HepG2 (cell line): Measurements from ENCODE around the gene TMIGD3. TPM values are rescaled to one million over a fixed set of nuclear protein-coding genes. Genes with fewer than 3 reads are reported as not detected.

Source experiments
- ATAC-seq: fragments of 200-7000 bp; cut with Tn5 transposase; 3 replicates; pipeline ENCODE4 v1.9.1; 2020; ENCODE audit warnings: mild to moderate bottlenecking, moderate library complexity
- BruUV-seq: library from RNA; stranded (reverse); fragments of 400-500 nt; replicated peaks from 2 replicates; lab custom pipeline; 2021; lab: Mats Ljungman, UMichigan
- CTCF ChIA-PET: fragments of 300-600 bp; formaldehyde crosslinking; extraction: SDS; loops from one replicate; lab custom pipeline; 2021; ENCODE audit warnings: low total read pairs, inconsistent platforms, low intra/inter-chr PET ratio; lab: Yijun Ruan, JAX
- POLR2A ChIA-PET: fragments of 350-600 bp; sonication (Branson Sonifier 250); formaldehyde crosslinking; loops from one replicate; lab custom pipeline; 2020; ENCODE audit warnings: antibody characterized with exemption, inconsistent platforms; lab: Yijun Ruan, JAX
- DNase-seq: peaks from one replicate; pipeline ENCODE4 v3.0.0-alpha.2; 2015; ENCODE audit warnings: low spot score
- FAIRE-seq: peaks from 3 replicates; lab custom pipeline; 2011; peaks lifted over from hg19 to GRCh38; lab: Jason Lieb, UNC
- H2AFZ ChIP-seq: one replicate; pipeline ENCODE4 v1.6.1; 2011; ENCODE audit warnings: low read length, inconsistent platforms
- H3K27ac ChIP-seq: fragments of 300-600 bp; 3 replicates; pipeline ENCODE4 v1.8.0; 2011; ENCODE audit warnings: mixed run types, mild to moderate bottlenecking, mixed read lengths, low read length, inconsistent platforms; ENCODE audit not compliant: insufficient read depth; ENCODE audit errors: extremely low read length
- H3K27me3 ChIP-seq, 2 experiments: fragments of 200-600 bp in 1 of 2; 2 replicates in 1 of 2; 3 replicates in 1 of 2; pipeline versions ENCODE4 v1.6.0 to v1.8.0; 2011; ENCODE audit warnings: low read length in 2 of 2, mild to moderate bottlenecking in 2 of 2, moderate library complexity in 2 of 2, inconsistent platforms in 1 of 2; ENCODE audit not compliant: insufficient read depth in 2 of 2, control insufficient read depth in 1 of 2
- H3K36me3 ChIP-seq, 2 experiments: fragments of 200-600 bp in 1 of 2; replicated peaks in 1 of 2; 2 replicates in 1 of 2; 3 replicates in 1 of 2; pipeline versions ENCODE4 v1.5.1 to v1.8.0; 2011; ENCODE audit warnings: low read length in 2 of 2, inconsistent platforms in 1 of 2; ENCODE audit not compliant: insufficient read depth in 2 of 2, control insufficient read depth in 1 of 2
- H3K4me1 ChIP-seq: 2 replicates; pipeline ENCODE4 v1.5.1; 2012; ENCODE audit warnings: low read length, inconsistent platforms; ENCODE audit not compliant: insufficient read depth
- H3K4me2 ChIP-seq: 2 replicates; pipeline ENCODE4 v1.6.0; 2011; ENCODE audit warnings: low read depth, low read length, inconsistent platforms
- H3K4me3 ChIP-seq, 3 experiments: fragments of 200-600 bp in 1 of 3; sonication (generic), shearing (Covaris generic) in 1 of 3; replicated peaks in 1 of 3; 2 replicates each; pipeline ENCODE4 v1.5.1; 2011 to 2016; ENCODE audit warnings: low read length in 3 of 3, inconsistent platforms in 2 of 3, low read depth in 2 of 3, mild to moderate bottlenecking in 2 of 3, control low read depth in 1 of 3, mixed read lengths in 1 of 3; ENCODE audit not compliant: insufficient read depth in 1 of 3
- H3K79me2 ChIP-seq: one replicate; pipeline ENCODE4 v1.6.1; 2011; ENCODE audit warnings: low read length, inconsistent platforms; ENCODE audit not compliant: insufficient read depth
- H3K9ac ChIP-seq: 2 replicates; pipeline ENCODE4 v1.6.0; 2011; ENCODE audit warnings: mild to moderate bottlenecking, low read depth, low read length, inconsistent platforms; ENCODE audit not compliant: insufficient read depth
- H3K9me3 ChIP-seq: 2 replicates; pipeline ENCODE4 v1.5.1; 2012; ENCODE audit warnings: mild to moderate bottlenecking, low read length
- H4K20me1 ChIP-seq: 2 replicates; pipeline ENCODE4 v1.6.0; 2011; ENCODE audit warnings: inconsistent platforms, mild to moderate bottlenecking, low read length, moderate library complexity; ENCODE audit not compliant: insufficient read depth
- HBP1 ChIP-seq: IDR thresholded peaks from 2 replicates; pipeline ENCODE4 v1.6.1; 2016; ENCODE audit warnings: low read depth, control low read depth
- PRDM10 ChIP-seq: sonication (generic); formaldehyde crosslinking; IDR thresholded peaks from 2 replicates; pipeline ENCODE4 v1.4.0; 2020; ENCODE audit warnings: low read depth, missing genetic modification reagents
- ZEB1 ChIP-seq: IDR thresholded peaks from 2 replicates; pipeline ENCODE4 v1.6.1; 2012; ENCODE audit warnings: mild to moderate bottlenecking, low read depth, inconsistent platforms; ENCODE audit not compliant: insufficient replicate concordance
- ZNF569 ChIP-seq: sonication (generic); formaldehyde crosslinking; IDR thresholded peaks from 2 replicates; pipeline ENCODE4 v1.5.0; 2020; ENCODE audit warnings: mild to moderate bottlenecking, missing genetic modification reagents, moderate library complexity, borderline replicate concordance
- ZNF580 ChIP-seq: IDR thresholded peaks from 2 replicates; pipeline ENCODE4 v1.6.1; 2016; ENCODE audit warnings: low read depth, borderline replicate concordance
- WGBS: methylation state at CpG from one replicate; pipeline ENCODE4 v1.1.6; 2017; ENCODE audit warnings: low lambda C conversion rate; 5-methylcytosine and 5-hydroxymethylcytosine counted together
- in situ Hi-C: cut with HindIII; loops from 2 replicates; pipeline ENCODE4 v1.10.0; 2017; ENCODE audit warnings: low pct_unique_long_range_greater_than_20kb; ENCODE audit not compliant: extremely low pct_ligation_motif_present
- intact Hi-C: fragments of 100-400 bp; cut with micrococcal nuclease; formaldehyde crosslinking; loops from one replicate; pipeline ENCODE4 v1.10.0; 2022; ENCODE audit not compliant: unreplicated experiment
- polyA plus RNA-seq, 8 experiments: library from polyadenylated mRNA; depleted of rRNA in 3 of 8; stranded (reverse) in 7 of 8; unstranded in 1 of 8; fragments of >200 nt; fragmentation: Illumina TruSeq in 4 of 8; extraction: Trizol in 4 of 8; gene quantifications; 2 replicates each; pipeline versions ENCODE4 v1.2.1 to v1.2.3, GENCODE V29; 2011 to 2016; ENCODE audit warnings: low read depth in 4 of 8, missing spikeins in 1 of 8, mixed read lengths in 1 of 8; ENCODE audit not compliant: insufficient read depth in 1 of 8
- total RNA-seq, 5 experiments: library from RNA; depleted of rRNA; stranded (reverse); fragments of >200 nt; fragmentation: Illumina TruSeq; extraction: Trizol; gene quantifications; 2 replicates each; pipeline ENCODE4 v1.2.3, GENCODE V29; 2016; ENCODE audit warnings: low read depth in 1 of 5

Gene TMIGD3
- total and polyA plus RNA-seq, 2 of the 13 experiments (the other 11 are each of a cell fraction or from before 2014, with no cell fraction given), result not detected

GRCh38 chr1:111506561-111506960 lies 3.1 kb upstream of the TMIGD3 start:
- WGBS, result 31% methylated on average over 2 of the region's 2 CpGs
- POLR2A ChIA-PET, result interaction anchor here (1.5 to 3.6 kb wide), 4 partner anchors 8 to 122 kb away, joined by 3 to 45 read pairs (median 13); partner anchors contain the start of gene RAP1A
- no peaks in the 10 kb centered on the region for H3K9me3 ChIP-seq
- no peaks in the 10 kb centered on the region; a peak in 1 of 5 replicates for H3K27me3 ChIP-seq
- H4K20me1 ChIP-seq, result no peaks in the 10 kb centered on the region
- H3K4me3 ChIP-seq, result no peak overlapping the region
- FAIRE-seq (no peak), ATAC-seq (no peak), DNase-seq (no peak)
- H3K27ac ChIP-seq, result no peak overlapping the region
- H3K4me2 ChIP-seq, result no peak overlapping the region
- no peak overlapping the region for H2AFZ ChIP-seq
- no peak overlapping the region for H3K9ac ChIP-seq
- CTCF ChIA-PET, result interaction anchor here (3.3 kb wide), 1 partner anchor 150 kb away, joined by 27 read pairs; no protein-coding TSS in a partner anchor
- in situ Hi-C loops (loop anchor here (5.0 to 10.0 kb wide), 2 partner anchors 118 to 151 kb away; no protein-coding TSS in a partner anchor), intact Hi-C loops (loop anchor here (5.0 kb wide), 1 partner anchor 56 kb away; no protein-coding TSS in a partner anchor)
- H3K4me1 ChIP-seq, result peaks cover 69% of the 10 kb centered on the region
- no TSS peak for BruUV-seq
- TF ChIP-seq ZNF569 (CRISPR knock-in tag), result no peak
- no peaks in the 10 kb centered on the region for H3K36me3 ChIP-seq
- no peaks in the 10 kb centered on the region for H3K79me2 ChIP-seq

GRCh38 chr1:111505641-111506119 lies 2.2 kb upstream of the TMIGD3 start:
- no peaks in the 10 kb centered on the region for H3K9me3 ChIP-seq
- ATAC-seq, result no peak
- H3K9ac ChIP-seq, result no peak overlapping the region
- H3K79me2 ChIP-seq, result no peaks in the 10 kb centered on the region
- no peak for TF ChIP-seq ZNF580 (CRISPR knock-in tag)
- no peak for TF ChIP-seq HBP1 (CRISPR knock-in tag)
- no peak for TF ChIP-seq PRDM10
- TF ChIP-seq ZEB1, result no peak
- ChIA-PET POLR2A (no interaction called here), CTCF (no interaction called here)
- H3K4me1 ChIP-seq, result peaks cover 60% of the 10 kb centered on the region
- H3K27ac ChIP-seq, result no peak overlapping the region
- no peaks in the 10 kb centered on the region for H4K20me1 ChIP-seq
- H3K4me3 ChIP-seq, result no peak overlapping the region
- no peaks in the 10 kb centered on the region for H3K36me3 ChIP-seq
- 0 out of 2 replicates have a peak overlapping the region, but pooled peaks have one; percentile 8 for H3K4me2 ChIP-seq
- in situ Hi-C loops (loop anchor here (5.0 to 10.0 kb wide), 2 partner anchors 119 to 152 kb away; no protein-coding TSS in a partner anchor), intact Hi-C loops (loop anchor here (5.0 kb wide), 1 partner anchor 57 kb away; no protein-coding TSS in a partner anchor)
- no peak for FAIRE-seq
- no peak overlapping the region for H2AFZ ChIP-seq
- DNase-seq, result no peak
- BruUV-seq, result no TSS peak
- no peaks in the 10 kb centered on the region; a peak in 1 of 5 replicates for H3K27me3 ChIP-seq
- 58% methylated on average over 3 of the region's 6 CpGs for WGBS
